Measurements from ENCODE around the gene AS3MT.

- TF ChIP-seq CTCF (IDR thresholded peaks at IDR 0.05; ENCODE audit: borderline replicate concordance, extremely low read depth, low read length, poor library complexity, severe bottlenecking), result no peak
- no peak for TF ChIP-seq EZH2 (IDR thresholded peaks at IDR 0.05; ENCODE audit: borderline replicate concordance, low read depth, low read length, severe bottlenecking)
These were observed 35.1 kb upstream of the AS3MT start for GRCh38 chr10:102834143-102834542.
